Large intestine (tissue), 3 donors: ENCODE measurements around the gene AP2A2. TPM values are rescaled to one million over a fixed set of nuclear protein-coding genes. Genes with fewer than 3 reads are reported as not detected.

Source experiments
- DNase-seq, 2 donors: peaks; one replicate each; pipeline versions ENCODE4 v3.0.0 to v3.0.0-alpha.2; 2013
- H3K27ac ChIP-seq: one replicate; pipeline ENCODE4 v1.5.1; 2013; ENCODE audit warnings: low read length
- H3K27me3 ChIP-seq: 2 replicates; pipeline ENCODE4 v1.6.1; 2013; ENCODE audit warnings: low read length; ENCODE audit not compliant: control insufficient read depth, insufficient read depth
- H3K36me3 ChIP-seq: 2 replicates; pipeline ENCODE4 v1.6.1; 2013; ENCODE audit warnings: low read length; ENCODE audit not compliant: control insufficient read depth, insufficient read depth
- H3K4me1 ChIP-seq: one replicate; pipeline ENCODE4 v1.6.1; 2013; ENCODE audit warnings: low read length; ENCODE audit not compliant: control insufficient read depth, insufficient read depth
- H3K4me3 ChIP-seq: one replicate; pipeline ENCODE4 v1.5.1; 2013; ENCODE audit warnings: low read length
- H3K9me3 ChIP-seq: one replicate; pipeline ENCODE4 v1.6.1; 2013; ENCODE audit warnings: mild to moderate bottlenecking, low read depth, low read length, moderate library complexity; ENCODE audit not compliant: control insufficient read depth
- WGBS: methylation state at CpG from one replicate; pipeline ENCODE4 v1.1.5; 2013; ENCODE audit warnings: low lambda C conversion rate; ENCODE audit not compliant: insufficient coverage; 5-methylcytosine and 5-hydroxymethylcytosine counted together
- polyA plus RNA-seq: library from polyadenylated mRNA; unstranded; fragments of 120-200 nt; gene quantifications from one replicate; pipeline ENCODE4 v1.2.1, GENCODE V29; 2013

Gene AP2A2
- polyA plus RNA-seq, 1 donor, result 79.6 TPM

GRCh38 chr11:923691-924405 lies 1.8 kb upstream of the AP2A2 start:
- Histone ChIP-seq H3K27ac (no peak overlapping the region), H3K4me1 (peaks cover 8% of the 10 kb centered on the region), H3K9me3 (no peaks in the 10 kb centered on the region), H3K27me3 (no peaks in the 10 kb centered on the region), H3K4me3 (no peak overlapping the region), H3K36me3 (peaks cover 12% of the 10 kb centered on the region)
- DNase-seq, result no peak
- WGBS, result no CpG with 5 or more reads among the region's 19 CpGs

GRCh38 chr11:924406-925157 lies 1.1 kb upstream of the AP2A2 start:
- peak in 1 of 2 donors; percentile 30 for DNase-seq
- H3K4me1 ChIP-seq, result peaks cover 16% of the 10 kb centered on the region
- no peaks in the 10 kb centered on the region for H3K27me3 ChIP-seq
- H3K36me3 ChIP-seq, result peaks cover 12% of the 10 kb centered on the region
- no peak overlapping the region for H3K4me3 ChIP-seq
- no CpG with 5 or more reads among the region's 18 CpGs for WGBS
- no peaks in the 10 kb centered on the region for H3K9me3 ChIP-seq
- H3K27ac ChIP-seq, result no peak overlapping the region

DNA sequence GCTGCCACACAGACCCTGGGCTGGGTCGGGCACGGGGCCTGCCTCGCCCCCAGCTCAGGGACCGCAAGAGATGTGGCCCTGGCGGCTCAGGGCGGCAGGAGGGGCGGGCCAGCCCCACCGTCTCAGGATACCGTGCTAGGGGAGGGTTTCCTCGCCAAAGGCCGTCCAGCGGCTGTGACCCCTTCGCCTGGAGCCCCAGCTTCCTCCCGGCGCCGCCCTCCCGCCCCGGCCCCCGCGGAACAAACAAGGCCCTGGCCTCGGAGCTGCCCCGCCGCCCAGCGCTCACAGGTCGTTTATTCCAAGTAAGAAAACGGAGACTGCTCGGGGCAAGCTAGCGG lies 543 bp upstream of the AP2A2 start:
- Histone ChIP-seq H3K4me3 (no peak overlapping the region), H3K36me3 (peaks cover 12% of the 10 kb centered on the region), H3K9me3 (no peaks in the 10 kb centered on the region), H3K27me3 (no peaks in the 10 kb centered on the region), H3K27ac (no peak overlapping the region), H3K4me1 (peaks cover 18% of the 10 kb centered on the region)
- DNase-seq, result no peak
- no CpG with 5 or more reads among the region's 28 CpGs for WGBS

DNA sequence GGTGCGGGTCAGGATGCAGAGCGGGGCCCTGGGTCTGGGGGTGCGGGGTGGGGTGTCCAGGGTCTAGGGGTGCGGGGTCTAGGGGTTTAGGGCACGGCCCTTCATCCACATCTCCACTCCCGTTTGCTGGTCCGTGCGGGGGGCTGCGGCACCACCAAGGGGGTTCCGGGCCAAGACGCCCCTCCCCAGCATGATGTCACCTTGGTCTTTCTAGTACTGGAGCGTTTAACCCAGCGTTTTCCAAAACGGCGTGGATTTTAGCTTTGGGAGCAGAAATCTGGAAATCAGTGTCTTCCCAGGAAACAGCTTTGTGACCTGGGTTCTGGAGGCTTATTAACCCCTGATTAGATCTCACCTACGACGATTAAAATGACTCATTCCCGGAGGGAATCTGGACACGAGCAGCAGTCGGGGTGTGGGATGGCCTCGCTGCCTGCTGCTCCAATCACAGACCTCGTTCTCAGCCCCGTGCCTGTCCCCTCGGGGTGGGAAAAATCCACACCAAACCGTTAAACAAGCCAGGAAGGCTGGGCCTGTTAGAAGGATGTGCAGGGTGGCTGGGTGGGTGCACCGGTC lies 759 bp downstream of the AP2A2 start:
- H3K27ac ChIP-seq, result peak overlapping the region; percentile 54
- H3K9me3 ChIP-seq, result no peaks in the 10 kb centered on the region
- peak; percentile 42 to 70 for DNase-seq
- WGBS, result 40% methylated on average over 1 of the region's 26 CpGs
- peaks cover 18% of the 10 kb centered on the region for H3K4me1 ChIP-seq
- H3K4me3 ChIP-seq, result peak overlapping the region; percentile 69
- H3K27me3 ChIP-seq, result no peaks in the 10 kb centered on the region
- H3K36me3 ChIP-seq, result peaks cover 14% of the 10 kb centered on the region

DNA sequence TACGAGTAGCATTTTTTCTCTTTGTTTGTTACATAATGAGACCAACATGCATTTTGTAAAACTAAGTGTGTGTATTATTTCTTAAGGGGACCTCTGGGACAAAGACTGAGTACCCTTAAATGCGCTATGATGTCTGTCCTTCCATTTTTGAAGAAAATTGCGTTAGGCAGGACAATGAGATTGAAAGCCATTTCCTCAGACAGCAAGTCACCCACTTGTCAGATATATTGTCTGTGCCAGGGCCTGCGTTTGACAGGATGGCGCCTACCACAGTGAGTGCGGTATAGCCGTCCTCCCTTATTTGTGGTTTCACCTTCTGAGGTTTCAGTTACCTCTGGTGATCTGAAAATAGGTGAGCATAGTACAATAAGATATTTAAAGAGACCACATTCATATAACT lies 2.2 kb downstream of the AP2A2 start:
- Histone ChIP-seq H3K4me1 (peaks cover 18% of the 10 kb centered on the region), H3K27ac (peak overlapping the region; percentile 43), H3K36me3 (peaks cover 14% of the 10 kb centered on the region), H3K27me3 (no peaks in the 10 kb centered on the region), H3K9me3 (no peaks in the 10 kb centered on the region), H3K4me3 (no peak overlapping the region)
- WGBS, result 60% methylated on average over 2 of the region's 7 CpGs
- no peak for DNase-seq

DNA sequence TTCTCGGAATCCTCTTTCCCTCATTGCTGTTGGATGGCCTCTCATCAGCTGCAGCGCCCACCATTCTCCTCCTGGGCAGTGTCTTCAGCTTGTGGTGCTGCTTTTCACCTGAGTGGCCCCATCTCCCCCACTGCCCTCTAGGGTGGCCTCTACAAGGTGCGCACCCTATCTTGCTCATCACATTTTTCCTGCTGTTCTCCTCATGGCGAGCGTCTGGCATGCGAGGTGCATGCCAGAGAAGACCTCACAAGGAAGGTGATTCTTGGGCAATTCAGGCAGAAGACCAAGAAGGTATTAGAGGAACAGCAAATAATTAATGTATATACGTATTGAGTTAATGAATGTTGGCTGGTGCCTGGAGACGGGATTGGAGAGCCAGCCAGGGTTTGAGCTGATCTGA lies 3.1 kb downstream of the AP2A2 start:
- H3K36me3 ChIP-seq, result peaks cover 14% of the 10 kb centered on the region
- no CpG with 5 or more reads among the region's 8 CpGs for WGBS
- peak overlapping the region; percentile 43 for H3K27ac ChIP-seq

DNA sequence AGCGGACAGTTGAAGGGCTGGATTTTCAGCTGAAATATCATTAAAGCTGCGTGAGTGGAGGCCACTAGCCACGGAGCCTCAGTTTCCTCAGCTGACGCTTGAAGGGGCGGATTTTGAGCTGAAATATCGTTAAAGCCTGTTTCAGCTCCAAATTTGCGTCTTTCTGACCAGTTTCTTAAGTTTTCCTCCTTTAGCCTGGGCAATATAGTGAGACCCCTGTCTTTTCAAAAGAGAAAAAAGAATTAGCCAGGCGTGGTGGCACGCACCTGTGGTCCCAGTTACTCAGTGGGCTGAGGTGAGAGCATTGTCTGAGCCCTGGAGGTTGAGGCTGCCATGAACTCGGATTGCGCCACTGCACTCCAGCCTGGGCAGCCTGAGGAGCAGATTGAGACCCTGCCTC lies 3.7 kb downstream of the AP2A2 start:
- peaks cover 20% of the 10 kb centered on the region for H3K4me1 ChIP-seq
- DNase-seq, result no peak
- peaks cover 14% of the 10 kb centered on the region for H3K36me3 ChIP-seq
- H3K27ac ChIP-seq, result peak overlapping the region; percentile 43
- no peak overlapping the region for H3K4me3 ChIP-seq
- no peaks in the 10 kb centered on the region for H3K27me3 ChIP-seq
- 100% methylated on average over 2 of the region's 11 CpGs for WGBS
- H3K9me3 ChIP-seq, result no peaks in the 10 kb centered on the region

More for the DNA sequence above, 3.1 kb downstream of the AP2A2 start:
- Histone ChIP-seq H3K4me1 (peaks cover 18% of the 10 kb centered on the region), H3K4me3 (no peak overlapping the region), H3K9me3 (no peaks in the 10 kb centered on the region), H3K27me3 (no peaks in the 10 kb centered on the region)
- peak; percentile 37 to 56 for DNase-seq

DNA sequence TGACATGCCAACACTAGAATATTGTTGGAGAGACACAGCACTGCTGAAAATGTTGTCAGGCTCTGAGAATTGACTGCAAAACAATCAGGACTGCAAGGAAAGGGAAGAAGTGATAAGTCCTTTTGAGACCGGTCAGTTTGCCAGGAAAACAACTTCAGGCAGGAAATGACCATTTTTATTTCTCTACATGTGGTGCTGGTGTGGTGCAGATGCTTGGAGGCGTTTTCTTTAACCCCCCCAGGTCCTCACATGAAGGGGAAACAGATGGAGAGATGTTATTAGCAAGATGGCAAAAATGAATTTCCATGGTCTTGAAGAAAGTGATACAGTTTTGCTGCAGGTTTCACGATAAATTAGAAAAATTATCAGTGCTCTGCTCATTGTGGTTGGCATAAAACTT lies 5.7 kb downstream of the AP2A2 start:
- Histone ChIP-seq H3K4me1 (peaks cover 28% of the 10 kb centered on the region), H3K27ac (no peak overlapping the region)

GRCh38 chr11:932435-932834 lies 6.8 kb downstream of the AP2A2 start:
- WGBS, result 82% methylated on average over 2 of the region's 4 CpGs
- no peaks in the 10 kb centered on the region for H3K9me3 ChIP-seq
- H3K4me3 ChIP-seq, result no peak overlapping the region
- peaks cover 8% of the 10 kb centered on the region for H3K36me3 ChIP-seq
- no peak overlapping the region for H3K27ac ChIP-seq
- DNase-seq, result no peak
- no peaks in the 10 kb centered on the region for H3K27me3 ChIP-seq
- peaks cover 38% of the 10 kb centered on the region for H3K4me1 ChIP-seq

More for the DNA sequence above, 5.7 kb downstream of the AP2A2 start:
- Histone ChIP-seq H3K9me3 (no peaks in the 10 kb centered on the region), H3K4me3 (no peak overlapping the region), H3K27me3 (no peaks in the 10 kb centered on the region), H3K36me3 (peaks cover 14% of the 10 kb centered on the region)
- no peak for DNase-seq
- 80% methylated on average over 1 of the region's 3 CpGs for WGBS

DNA sequence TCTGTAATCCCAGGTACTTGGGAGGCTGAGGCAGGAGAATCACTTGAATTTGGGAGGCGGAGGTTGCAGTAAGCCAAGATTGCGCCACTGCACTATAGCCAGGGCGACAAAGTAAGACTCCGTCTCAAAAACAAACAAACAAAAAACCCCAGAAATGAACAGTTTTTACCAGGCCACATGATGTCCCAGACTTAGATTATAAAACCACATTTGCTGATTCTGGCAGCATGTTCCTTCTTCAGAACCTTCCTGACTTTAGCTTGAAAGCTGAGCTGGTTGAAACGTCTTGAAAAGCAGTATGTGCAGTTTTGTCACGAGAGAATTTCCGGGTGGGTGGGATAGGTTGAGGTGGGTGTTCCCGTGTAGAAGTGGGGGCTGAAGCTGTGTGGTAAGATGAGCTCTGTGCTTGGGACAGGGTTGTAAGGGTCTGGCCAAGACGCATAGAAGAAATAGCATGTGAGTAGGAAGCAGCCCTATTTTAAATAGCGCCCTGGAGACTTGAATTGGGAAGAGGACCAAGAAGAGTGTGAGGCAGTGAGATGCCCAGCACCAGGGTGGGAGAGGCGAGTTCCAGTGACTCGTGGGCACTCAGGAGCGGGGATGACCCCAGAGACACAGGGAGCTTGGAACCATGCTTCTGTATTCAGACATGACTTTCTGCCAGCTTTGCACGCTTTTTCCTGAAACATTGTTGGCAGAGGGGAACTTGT lies 7.6 kb downstream of the AP2A2 start:
- WGBS, result 40% methylated on average over 1 of the region's 14 CpGs
- Histone ChIP-seq H3K36me3 (peaks cover 2% of the 10 kb centered on the region), H3K4me1 (peaks cover 43% of the 10 kb centered on the region), H3K4me3 (no peak overlapping the region), H3K9me3 (no peaks in the 10 kb centered on the region), H3K27me3 (no peaks in the 10 kb centered on the region), H3K27ac (no peak overlapping the region)
- DNase-seq, result no peak
